Testis (tissue), 3 donors: ENCODE data around the gene EIF4G3. TPM values are rescaled to one million over a fixed set of nuclear protein-coding genes. Genes with fewer than 3 reads are reported as not detected.

Experiments
- DNase-seq: peaks from one replicate; pipeline ENCODE4 v3.0.0-alpha.2; 2019
- H3K27ac ChIP-seq, 2 donors: fragments of 200-600 bp; sonication (generic); one replicate each; pipeline ENCODE4 v1.5.1; 2019
- H3K27me3 ChIP-seq: fragments of 200-600 bp; sonication (generic); one replicate; pipeline ENCODE4 v1.5.1; 2019
- H3K36me3 ChIP-seq: fragments of 200-600 bp; sonication (generic); one replicate; pipeline ENCODE4 v1.5.1; 2017; ENCODE audit warnings: low read depth; ENCODE audit errors: missing control alignments
- H3K4me1 ChIP-seq: fragments of 200-600 bp; sonication (generic); one replicate; pipeline ENCODE4 v1.5.1; 2019
- H3K4me3 ChIP-seq, 2 donors: fragments of 200-600 bp; sonication (generic); one replicate each; pipeline ENCODE4 v1.5.1; 2017 to 2019
- H3K9me3 ChIP-seq: fragments of 200-600 bp; sonication (generic); one replicate; pipeline ENCODE4 v1.5.1; 2017
- POLR2A ChIP-seq: fragments of 450-650 bp; IDR thresholded peaks from one replicate; pipeline ENCODE4 v1.6.1; 2017; ENCODE audit warnings: antibody characterized with exemption, mild to moderate bottlenecking, moderate library complexity
- WGBS, 2 donors: methylation state at CpG; one replicate each; pipeline ENCODE4 v1.1.5; 2018; 5-methylcytosine and 5-hydroxymethylcytosine counted together
- intact Hi-C: fragments of 100-400 bp; cut with DNase I; formaldehyde crosslinking; loops from one replicate; pipeline ENCODE4 v1.15.1; 2023; ENCODE audit warnings: low total_unique reads
- polyA plus RNA-seq: library from polyadenylated mRNA; stranded (reverse); fragments of 350-450 nt; fragmentation: Illumina TruSeq; extraction: RNeasy Lipid Tissue Mini Kit (QIAGEN cat#74804); gene quantifications from one replicate; pipeline ENCODE4 v1.2.3, GENCODE V29; 2014; ENCODE audit warnings: low read depth, low replicate concordance; ENCODE audit not compliant: insufficient read depth
- total RNA-seq, 2 donors: library from RNA; depleted of rRNA; stranded (reverse); fragments of >200 nt; gene quantifications; one replicate each; pipeline ENCODE4 v1.2.3, GENCODE V29; 2016
- TF ChIP-seq, protein P1 (sequence below), 3 experiments: fragments of 450-650 bp in 2 of 3; fragments of 200-600 bp in 1 of 3; sonication (generic) in 1 of 3; IDR thresholded peaks; one replicate each; pipeline ENCODE4 v1.5.1; 2016 to 2019; ENCODE audit warnings: antibody characterized with exemption in 3 of 3, mild to moderate bottlenecking in 2 of 3, moderate library complexity in 1 of 3

EIF4G3 gene
- total and polyA plus RNA-seq, 3 donors from 2014 or later = 146 to 198 (median 165) TPM

DNA sequence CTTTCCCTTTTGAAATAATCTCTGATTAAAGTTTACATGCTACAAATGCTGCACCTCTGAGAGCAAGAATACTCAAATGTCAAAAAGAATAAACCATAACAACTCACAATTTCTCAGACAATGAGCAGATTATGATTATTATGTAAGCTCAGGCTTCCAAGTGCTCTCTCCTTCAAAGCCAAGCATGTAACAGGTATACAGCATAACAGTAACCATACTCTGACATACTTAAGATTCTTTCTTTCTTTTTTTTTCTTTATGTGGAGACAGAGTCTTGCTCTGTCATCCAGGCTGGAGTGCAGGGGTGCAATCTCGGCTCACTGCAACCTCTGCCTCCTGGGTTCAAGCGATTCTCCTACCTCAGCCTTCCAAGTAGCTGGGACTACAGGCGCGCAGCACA is 155.4 kb downstream of the EIF4G3 start:
- DNase-seq = no peak
- 90 to 91% methylated on average over 4 of the region's 4 CpGs for WGBS, 2 donors
- TF ChIP-seq, protein P1, sequence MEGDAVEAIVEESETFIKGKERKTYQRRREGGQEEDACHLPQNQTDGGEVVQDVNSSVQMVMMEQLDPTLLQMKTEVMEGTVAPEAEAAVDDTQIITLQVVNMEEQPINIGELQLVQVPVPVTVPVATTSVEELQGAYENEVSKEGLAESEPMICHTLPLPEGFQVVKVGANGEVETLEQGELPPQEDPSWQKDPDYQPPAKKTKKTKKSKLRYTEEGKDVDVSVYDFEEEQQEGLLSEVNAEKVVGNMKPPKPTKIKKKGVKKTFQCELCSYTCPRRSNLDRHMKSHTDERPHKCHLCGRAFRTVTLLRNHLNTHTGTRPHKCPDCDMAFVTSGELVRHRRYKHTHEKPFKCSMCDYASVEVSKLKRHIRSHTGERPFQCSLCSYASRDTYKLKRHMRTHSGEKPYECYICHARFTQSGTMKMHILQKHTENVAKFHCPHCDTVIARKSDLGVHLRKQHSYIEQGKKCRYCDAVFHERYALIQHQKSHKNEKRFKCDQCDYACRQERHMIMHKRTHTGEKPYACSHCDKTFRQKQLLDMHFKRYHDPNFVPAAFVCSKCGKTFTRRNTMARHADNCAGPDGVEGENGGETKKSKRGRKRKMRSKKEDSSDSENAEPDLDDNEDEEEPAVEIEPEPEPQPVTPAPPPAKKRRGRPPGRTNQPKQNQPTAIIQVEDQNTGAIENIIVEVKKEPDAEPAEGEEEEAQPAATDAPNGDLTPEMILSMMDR (IDR thresholded peaks at IDR 0.05) = no peak
- TF ChIP-seq POLR2A = no peak

DNA sequence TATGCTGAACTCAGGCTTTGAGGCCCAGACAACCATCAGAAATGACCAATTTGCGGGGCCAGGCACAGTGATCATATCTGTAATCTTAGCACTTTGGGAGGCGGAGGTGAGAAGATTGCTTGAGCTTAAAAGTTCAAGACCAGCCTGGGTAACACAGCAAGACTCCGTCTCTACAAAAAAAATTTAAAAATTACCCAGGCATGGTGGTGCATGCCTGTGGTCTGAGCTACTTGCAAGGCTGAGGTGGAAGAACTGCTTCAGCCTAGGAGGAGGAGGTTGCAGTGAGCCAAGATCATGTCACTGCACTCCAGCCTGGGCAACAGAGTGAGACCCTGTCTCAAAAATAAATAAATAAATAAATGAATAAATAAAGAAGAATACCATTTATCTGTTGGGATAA is 156.5 kb downstream of the EIF4G3 start:
- H3K36me3 ChIP-seq = no peaks in the 10 kb centered on the region
- TF ChIP-seq, protein P1 (IDR thresholded peaks at IDR 0.05) = no peak
- TF ChIP-seq POLR2A = no peak
- no peak overlapping the region for H3K4me3 ChIP-seq
- peaks cover 8% of the 10 kb centered on the region for H3K4me1 ChIP-seq
- no peaks in the 10 kb centered on the region for H3K27me3 ChIP-seq
- H3K9me3 ChIP-seq = no peaks in the 10 kb centered on the region
- 92 to 98% methylated on average over 3 of the region's 3 CpGs for WGBS, 2 donors
- no peak for DNase-seq
- H3K27ac ChIP-seq = no peak overlapping the region
- intact Hi-C loops = no loop called here

More for the DNA sequence above, 155.4 kb downstream of the EIF4G3 start:
- Histone ChIP-seq H3K27ac (peak overlapping the region in 1 of 2 donors; percentile 72), H3K4me1 (peaks cover 8% of the 10 kb centered on the region), H3K27me3 (no peaks in the 10 kb centered on the region), H3K36me3 (no peaks in the 10 kb centered on the region), H3K4me3 (no peak overlapping the region), H3K9me3 (no peaks in the 10 kb centered on the region)
- intact Hi-C loops = no loop called here

DNA sequence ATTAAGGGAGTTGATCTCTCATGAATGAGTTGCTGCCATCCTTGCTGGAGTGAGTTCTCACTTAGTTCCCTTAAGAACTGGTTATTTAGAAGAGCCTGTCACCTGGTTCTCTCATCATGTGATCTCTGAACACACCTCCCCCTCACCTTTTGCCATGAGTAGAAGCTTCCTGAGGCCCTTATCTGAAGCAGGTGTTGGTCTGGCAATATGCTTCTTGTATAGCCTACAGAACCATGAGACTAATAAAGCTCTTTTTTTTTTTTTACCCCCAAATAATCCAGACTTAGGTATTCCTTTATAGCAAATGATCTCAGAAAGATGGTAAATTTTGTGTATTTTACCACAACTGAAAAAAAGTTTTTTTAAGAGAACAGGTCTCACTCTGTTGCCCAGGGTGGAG is 158.0 kb downstream of the EIF4G3 start:
- H3K36me3 ChIP-seq = no peaks in the 10 kb centered on the region
- H3K9me3 ChIP-seq = no peaks in the 10 kb centered on the region
- H3K4me3 ChIP-seq = no peak overlapping the region
- H3K27ac ChIP-seq = no peak overlapping the region
- H3K27me3 ChIP-seq = no peaks in the 10 kb centered on the region
- intact Hi-C loops = no loop called here
- peaks cover 8% of the 10 kb centered on the region for H3K4me1 ChIP-seq
- DNase-seq = no peak
- TF ChIP-seq, protein P1 (IDR thresholded peaks at IDR 0.05) = no peak
- no peak for TF ChIP-seq POLR2A

DNA sequence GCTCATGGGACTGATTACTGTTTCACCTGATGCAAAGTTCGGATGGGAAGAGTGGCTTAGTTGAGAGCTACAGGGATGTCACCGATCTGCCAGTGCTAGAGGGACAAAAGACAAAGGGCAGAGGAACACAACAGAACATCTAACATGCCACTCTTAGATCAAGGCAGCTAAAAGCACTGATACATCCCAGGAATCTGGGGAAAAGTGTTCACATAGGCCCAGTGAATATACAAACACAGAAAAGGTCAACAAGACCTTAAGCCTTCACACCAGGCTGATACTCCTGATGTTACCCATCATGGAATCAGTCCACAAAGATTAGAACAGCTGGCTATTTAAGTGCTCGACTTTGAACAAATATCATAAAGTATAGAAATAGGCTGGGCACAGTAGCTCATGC is 163.2 kb downstream of the EIF4G3 start:
- Histone ChIP-seq H3K27ac (no peak overlapping the region), H3K27me3 (no peaks in the 10 kb centered on the region), H3K36me3 (no peaks in the 10 kb centered on the region), H3K4me3 (no peak overlapping the region), H3K4me1 (no peaks in the 10 kb centered on the region), H3K9me3 (no peaks in the 10 kb centered on the region)
- 78 to 86% methylated on average over 3 of the region's 3 CpGs for WGBS, 2 donors
- TF ChIP-seq, protein P1 (IDR thresholded peaks at IDR 0.05) = no peak
- no peak for TF ChIP-seq POLR2A
- intact Hi-C loops = no loop called here
- no peak for DNase-seq

DNA sequence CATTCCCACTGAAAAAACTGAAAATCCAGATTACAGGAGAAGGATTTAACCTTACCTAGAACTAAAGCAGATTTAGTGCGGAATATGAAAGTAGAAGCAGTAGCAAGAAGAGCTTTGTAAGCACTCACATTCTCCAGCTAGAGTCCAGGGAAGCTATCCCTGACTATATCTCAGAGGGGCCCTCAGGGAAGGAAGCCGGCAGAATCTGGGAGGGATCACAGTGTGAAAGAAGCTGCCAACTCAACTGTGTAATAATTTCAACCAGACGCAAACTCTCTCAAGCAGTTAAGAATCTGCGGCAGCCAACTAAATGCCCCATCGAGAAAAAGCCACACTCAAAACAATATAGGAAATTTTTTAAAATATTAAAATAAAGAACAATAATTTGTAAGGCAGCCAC is 163.8 kb downstream of the EIF4G3 start:
- Histone ChIP-seq H3K27ac (no peak overlapping the region), H3K4me3 (no peak overlapping the region), H3K9me3 (no peaks in the 10 kb centered on the region), H3K36me3 (no peaks in the 10 kb centered on the region), H3K27me3 (no peaks in the 10 kb centered on the region), H3K4me1 (no peaks in the 10 kb centered on the region)
- TF ChIP-seq, protein P1 (IDR thresholded peaks at IDR 0.05) = no peak
- no peak for TF ChIP-seq POLR2A
- intact Hi-C loops = no loop called here
- no peak for DNase-seq
- WGBS, 2 donors = 62 to 67% methylated on average over 5 of the region's 5 CpGs
